HepG2 (cell line): ENCODE measurements around the gene ETV5. TPM values are rescaled to one million over a fixed set of nuclear protein-coding genes. Genes with fewer than 3 reads are reported as not detected.

Source experiments
- CEBPB ChIP-seq: IDR thresholded peaks from 2 replicates; pipeline ENCODE4 v1.6.1; 2011; ENCODE audit warnings: low read depth, low read length, improper control_type of control experiment, borderline replicate concordance
- CHCHD3 ChIP-seq: sonication (generic); formaldehyde crosslinking; IDR thresholded peaks from 2 replicates; pipeline ENCODE4 v1.8.0; 2022; ENCODE audit warnings: mild to moderate bottlenecking, missing genetic modification reagents, moderate library complexity
- FIP1L1 ChIP-seq: fragments of 200-400 bp; formaldehyde crosslinking; IDR thresholded peaks from 2 replicates; pipeline ENCODE4 v1.6.1; 2018; ENCODE audit warnings: low read depth, mild to moderate bottlenecking, low read length, moderate library complexity, borderline replicate concordance; ENCODE audit not compliant: insufficient read depth
- GTF3A ChIP-seq: sonication (generic); formaldehyde crosslinking; conservative IDR thresholded peaks from 2 replicates; pipeline ENCODE4 v1.4.0; 2020; ENCODE audit warnings: mild to moderate bottlenecking, missing genetic modification reagents
- HMGA1 ChIP-seq: sonication (generic); formaldehyde crosslinking; conservative IDR thresholded peaks from 2 replicates; pipeline ENCODE4 v1.4.0; 2020; ENCODE audit warnings: missing genetic modification reagents
- HNRNPK ChIP-seq: fragments of 200-400 bp; formaldehyde crosslinking; IDR thresholded peaks from 2 replicates; pipeline ENCODE4 v1.6.1; 2018; ENCODE audit warnings: low read length, low read depth, moderate library complexity, mild to moderate bottlenecking; ENCODE audit not compliant: poor library complexity, severe bottlenecking
- HOXA3 ChIP-seq: sonication (generic); formaldehyde crosslinking; IDR thresholded peaks from 2 replicates; pipeline ENCODE4 v1.5.0; 2020; ENCODE audit warnings: missing genetic modification reagents
- HOXA9 ChIP-seq: sonication (generic); formaldehyde crosslinking; IDR thresholded peaks from 2 replicates; pipeline ENCODE4 v1.8.1; 2022; ENCODE audit warnings: missing genetic modification reagents, mild to moderate bottlenecking, moderate library complexity, borderline replicate concordance
- KAT8 ChIP-seq: IDR thresholded peaks from 2 replicates; pipeline ENCODE4 v1.6.1; 2016; ENCODE audit warnings: missing genetic modification reagents, missing compliant biosample characterization
- KDM5B ChIP-seq: sonication (generic); formaldehyde crosslinking; IDR thresholded peaks from 2 replicates; pipeline ENCODE4 v1.4.0; 2020; ENCODE audit warnings: missing genetic modification reagents, mild to moderate bottlenecking, borderline replicate concordance
- LCORL ChIP-seq, 2 experiments: fragments of 450-650 bp in 1 of 2; sonication (generic) in 1 of 2; formaldehyde crosslinking in 1 of 2; IDR thresholded peaks; 2 replicates each; pipeline versions ENCODE4 v1.5.0 to v1.6.1; 2017 to 2020; ENCODE audit warnings: antibody characterized with exemption in 1 of 2, missing genetic modification reagents in 1 of 2
- MTERF4 ChIP-seq: sonication (generic); formaldehyde crosslinking; IDR thresholded peaks from 2 replicates; pipeline ENCODE4 v1.8.0; 2023; ENCODE audit warnings: mild to moderate bottlenecking, missing genetic modification reagents
- NCOA5 ChIP-seq: sonication (generic); formaldehyde crosslinking; IDR thresholded peaks from 2 replicates; pipeline ENCODE4 v1.4.0; 2020; ENCODE audit warnings: missing genetic modification reagents
- REST ChIP-seq, 2 experiments: IDR thresholded peaks; 2 replicates each; pipeline ENCODE4 v1.6.1; 2011 to 2012; ENCODE audit warnings: low read length in 2 of 2, borderline replicate concordance in 1 of 2, low read depth in 1 of 2, mild to moderate bottlenecking in 1 of 2, moderate library complexity in 1 of 2
- ZBTB20 ChIP-seq: sonication (generic); formaldehyde crosslinking; IDR thresholded peaks from 2 replicates; pipeline ENCODE4 v1.8.1; 2023; ENCODE audit warnings: missing genetic modification reagents, low read depth, mild to moderate bottlenecking, borderline replicate concordance
- ZBTB8A ChIP-seq: sonication (generic); formaldehyde crosslinking; IDR thresholded peaks from 2 replicates; pipeline ENCODE4 v1.4.0; 2020; ENCODE audit warnings: mild to moderate bottlenecking, low read depth, missing genetic modification reagents, borderline replicate concordance
- ZNF207 ChIP-seq: fragments of 450-650 bp; IDR thresholded peaks from 2 replicates; pipeline ENCODE4 v1.6.1; 2016; ENCODE audit warnings: antibody characterized with exemption, borderline replicate concordance
- ZNF33B ChIP-seq: sonication (generic); formaldehyde crosslinking; IDR thresholded peaks from 2 replicates; pipeline ENCODE4 v1.5.1; 2020; ENCODE audit warnings: mild to moderate bottlenecking, missing genetic modification reagents
- ZNF431 ChIP-seq: sonication (generic); formaldehyde crosslinking; IDR thresholded peaks from 2 replicates; pipeline ENCODE4 v1.9.0; 2022; ENCODE audit warnings: missing genetic modification reagents, low read depth, mild to moderate bottlenecking, borderline replicate concordance
- ZNF441 ChIP-seq: sonication (generic); formaldehyde crosslinking; IDR thresholded peaks from 2 replicates; pipeline ENCODE4 v1.7.0; 2021; ENCODE audit warnings: missing genetic modification reagents, borderline replicate concordance
- ZNF781 ChIP-seq: sonication (generic); formaldehyde crosslinking; IDR thresholded peaks from 2 replicates; pipeline ENCODE4 v1.5.1; 2020; ENCODE audit warnings: borderline replicate concordance, mild to moderate bottlenecking, missing genetic modification reagents; ENCODE audit errors: not compliant biosample characterization
- ZNF792 ChIP-seq: IDR thresholded peaks from 2 replicates; pipeline ENCODE4 v1.6.1; 2016
- ZNF816 ChIP-seq: sonication (generic); formaldehyde crosslinking; IDR thresholded peaks from 2 replicates; pipeline ENCODE4 v1.8.0; 2022; ENCODE audit warnings: missing genetic modification reagents, mild to moderate bottlenecking, borderline replicate concordance
- ZNF83 ChIP-seq: sonication (generic); formaldehyde crosslinking; IDR thresholded peaks from 2 replicates; pipeline ENCODE4 v1.4.0; 2020; ENCODE audit warnings: missing genetic modification reagents, mild to moderate bottlenecking, borderline replicate concordance
- polyA plus RNA-seq, 8 experiments: library from polyadenylated mRNA; depleted of rRNA in 3 of 8; stranded (reverse) in 7 of 8; unstranded in 1 of 8; fragments of >200 nt; fragmentation: Illumina TruSeq in 4 of 8; extraction: Trizol in 4 of 8; gene quantifications; 2 replicates each; pipeline versions ENCODE4 v1.2.1 to v1.2.3, GENCODE V29; 2011 to 2016; ENCODE audit warnings: low read depth in 4 of 8, missing spikeins in 1 of 8, mixed read lengths in 1 of 8; ENCODE audit not compliant: insufficient read depth in 1 of 8
- total RNA-seq, 5 experiments: library from RNA; depleted of rRNA; stranded (reverse); fragments of >200 nt; fragmentation: Illumina TruSeq; extraction: Trizol; gene quantifications; 2 replicates each; pipeline ENCODE4 v1.2.3, GENCODE V29; 2016; ENCODE audit warnings: low read depth in 1 of 5

Gene ETV5
- total and polyA plus RNA-seq, 2 of the 13 experiments (the other 11 are each of a cell fraction or from before 2014, with no cell fraction given) = 52.9 to 57.2 TPM

GRCh38 chr3:186108941-186109865 lies at the start of gene ETV5 (continued):
- TF ChIP-seq ZNF792 (CRISPR knock-in tag) (peak; percentile 31; the same call in 1 of the 2 replicates), ZNF431 (CRISPR knock-in tag) (peak; percentile 17; the same call in 1 of the 2 replicates), CEBPB (peak; percentile 30; the same call in 1 of the 2 replicates), ZBTB8A (no peak), REST (IDR thresholded peaks at IDR 0.05; ENCODE audit: borderline replicate concordance in 1 of 2, low read depth in 1 of 2, low read length in 2 of 2) (peak in 1 of 2 experiments; percentile 69; a peak in 1 of 4 replicates), ZNF441 (CRISPR knock-in tag) (no peak; the same call in 1 of the 2 replicates), ZBTB20 (CRISPR knock-in tag) (no peak), NCOA5 (CRISPR knock-in tag) (no peak), ZNF207 (no peak), KDM5B (CRISPR knock-in tag) (peak; percentile 84; the same call in 1 of the 2 replicates), ZNF33B (CRISPR knock-in tag) (no peak; the same call in 1 of the 2 replicates), HMGA1 (CRISPR knock-in tag) (no peak), ZNF781 (CRISPR knock-in tag) (no peak), KAT8 (CRISPR knock-in tag) (peak; percentile 43; the same call in 1 of the 2 replicates), HOXA3 (CRISPR knock-in tag) (peak; percentile 75), HOXA9 (CRISPR knock-in tag) (no peak), CHCHD3 (CRISPR knock-in tag) (no peak), HNRNPK (peak; percentile 74), MTERF4 (no peak), FIP1L1 (no peak), LCORL (IDR thresholded peaks at IDR 0.05) (no peak), LCORL (CRISPR knock-in tag; IDR thresholded peaks at IDR 0.05) (peak; percentile 53), ZNF83 (CRISPR knock-in tag) (peak; percentile 32; the same call in 1 of the 2 replicates), GTF3A (CRISPR knock-in tag) (no peak), ZNF816 (CRISPR knock-in tag) (peak; percentile 9; the same call in 1 of the 2 replicates)
